Measurements from ENCODE around the gene MYRF.

DNA sequence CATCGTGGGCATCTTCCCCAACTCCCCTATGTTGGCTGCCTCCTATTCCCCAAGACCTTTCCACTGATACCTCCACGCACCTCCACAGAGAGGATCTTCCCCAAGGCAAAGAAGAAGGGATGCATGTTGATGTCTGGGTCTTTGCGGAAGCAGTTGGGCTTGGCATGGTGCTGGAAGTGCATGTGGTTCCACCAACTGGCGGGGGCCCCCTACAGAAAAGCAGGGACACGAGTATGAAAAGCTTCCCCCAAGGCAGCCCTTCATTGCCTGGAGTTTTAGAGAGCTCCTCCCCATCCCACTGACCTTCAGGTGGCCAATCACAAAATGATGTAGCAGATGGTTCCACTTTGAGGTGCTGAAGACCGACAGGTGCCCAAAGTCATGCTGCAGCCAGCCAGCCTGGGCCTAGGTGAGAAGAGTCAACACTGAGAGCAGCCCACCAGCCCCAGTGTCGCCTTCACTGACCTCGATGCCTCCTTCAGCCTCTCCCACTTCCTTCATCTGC lies 58.3 kb downstream of the MYRF start:
- no peak for TF ChIP-seq CTCF (IDR thresholded peaks at IDR 0.05)
- no peak for TF ChIP-seq POLR2A (IDR thresholded peaks at IDR 0.05)
- TF ChIP-seq POLR2AphosphoS5 (IDR thresholded peaks at IDR 0.05) = no peak
- TF ChIP-seq EP300 (IDR thresholded peaks at IDR 0.05) = no peak

All from stomach (tissue), 4 donors.